Measurements from ENCODE around the gene BLTP3A.
A peak's percentile ranks its signal among the peaks of the same experiment; 100 is the strongest.
"Not testable (repeated sequence)": the region's sequence is repeated elsewhere in the genome, so short reads cannot be mapped to it uniquely, and the experiment has no call there.

Gene BLTP3A, protein sequence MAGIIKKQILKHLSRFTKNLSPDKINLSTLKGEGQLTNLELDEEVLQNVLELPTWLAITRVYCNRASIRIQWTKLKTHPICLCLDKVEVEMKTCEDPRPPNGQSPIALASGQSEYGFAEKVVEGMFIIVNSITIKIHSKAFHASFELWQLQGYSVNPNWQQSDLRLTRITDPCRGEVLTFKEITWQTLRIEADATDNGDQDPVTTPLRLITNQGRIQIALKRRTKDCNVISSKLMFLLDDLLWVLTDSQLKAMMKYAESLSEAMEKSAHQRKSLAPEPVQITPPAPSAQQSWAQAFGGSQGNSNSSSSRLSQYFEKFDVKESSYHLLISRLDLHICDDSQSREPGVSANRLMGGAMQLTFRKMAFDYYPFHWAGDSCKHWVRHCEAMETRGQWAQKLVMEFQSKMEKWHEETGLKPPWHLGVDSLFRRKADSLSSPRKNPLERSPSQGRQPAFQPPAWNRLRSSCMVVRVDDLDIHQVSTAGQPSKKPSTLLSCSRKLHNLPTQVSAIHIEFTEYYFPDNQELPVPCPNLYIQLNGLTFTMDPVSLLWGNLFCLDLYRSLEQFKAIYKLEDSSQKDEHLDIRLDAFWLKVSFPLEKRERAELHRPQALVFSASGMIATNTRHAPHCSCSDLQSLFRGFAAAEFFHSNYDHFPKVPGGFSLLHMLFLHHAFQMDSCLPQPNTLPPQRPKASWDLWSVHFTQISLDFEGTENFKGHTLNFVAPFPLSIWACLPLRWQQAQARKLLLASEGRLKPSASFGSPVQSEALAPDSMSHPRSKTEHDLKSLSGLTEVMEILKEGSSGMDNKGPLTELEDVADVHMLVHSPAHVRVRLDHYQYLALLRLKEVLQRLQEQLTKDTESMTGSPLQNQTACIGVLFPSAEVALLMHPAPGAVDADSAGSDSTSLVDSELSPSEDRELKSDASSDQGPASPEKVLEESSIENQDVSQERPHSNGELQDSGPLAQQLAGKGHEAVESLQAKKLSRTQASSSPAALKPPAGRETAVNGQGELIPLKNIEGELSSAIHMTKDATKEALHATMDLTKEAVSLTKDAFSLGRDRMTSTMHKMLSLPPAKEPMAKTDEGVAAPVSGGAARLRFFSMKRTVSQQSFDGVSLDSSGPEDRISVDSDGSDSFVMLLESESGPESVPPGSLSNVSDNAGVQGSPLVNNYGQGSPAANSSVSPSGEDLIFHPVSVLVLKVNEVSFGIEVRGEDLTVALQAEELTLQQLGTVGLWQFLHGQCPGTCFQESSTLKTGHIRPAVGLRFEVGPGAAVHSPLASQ (N-terminal part only)

DNA sequence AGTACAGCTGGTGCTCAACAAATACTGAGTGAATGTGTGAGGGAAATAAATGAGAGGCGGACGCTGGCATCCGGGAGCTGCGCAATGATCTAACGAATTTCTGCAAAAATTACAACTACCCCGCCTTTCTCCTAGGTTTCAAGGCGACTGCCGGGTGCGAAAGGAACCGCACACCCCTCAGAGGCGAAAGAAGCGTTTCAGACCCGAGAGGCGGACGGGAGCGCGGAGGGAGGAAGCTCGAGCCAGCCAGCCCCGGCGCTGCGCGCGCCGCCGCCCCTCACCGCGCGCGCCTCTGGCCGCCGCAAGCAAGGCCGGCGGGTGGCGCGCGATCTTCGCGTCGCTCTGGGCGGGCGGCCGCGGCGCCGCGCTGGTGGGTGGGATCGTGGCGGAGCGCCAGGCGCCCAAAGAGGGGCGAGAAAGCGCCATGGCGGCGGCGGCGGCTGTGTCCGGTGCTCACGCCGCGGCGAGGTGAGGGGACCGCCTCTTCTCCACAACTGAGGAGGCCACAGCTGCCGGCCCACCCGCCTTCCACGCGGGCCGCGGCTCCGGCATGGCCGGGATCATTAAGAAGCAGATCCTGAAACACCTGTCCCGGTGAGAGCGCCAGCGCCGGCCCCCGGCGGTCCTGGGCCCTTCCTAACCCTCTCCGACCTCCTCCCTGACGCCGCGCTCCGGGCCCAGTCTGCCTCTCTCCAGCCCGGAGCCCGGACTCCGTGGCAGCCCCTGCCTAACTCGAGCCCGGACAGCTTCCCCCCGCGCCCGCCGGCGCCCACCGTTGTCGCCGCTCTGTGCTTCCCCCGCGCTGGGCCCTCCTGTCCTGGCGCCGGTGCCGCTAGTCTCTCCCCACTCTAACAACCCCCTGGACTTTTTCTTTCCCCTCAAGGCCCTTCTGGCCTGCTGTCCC, at the start of gene BLTP3A:
Gene BLTP3A, plus strand, starts transcription at position 383 of the 904 bp plus-strand sequence. Its CDS starts 168 bp downstream, at position 551.
- Mint-ChIP-seq H3K27ac (peak within 1 kb of the TSS; percentile 98), H3K9me3 (no peaks in the 10 kb centered on the region), H3K27me3 (no peaks in the 10 kb centered on the region), H3K36me3 (no peaks in the 10 kb centered on the region), H3K4me3 (peak within 1 kb of the TSS; percentile 99), H3K4me1 (peaks cover 26% of the 10 kb centered on the region)

DNA sequence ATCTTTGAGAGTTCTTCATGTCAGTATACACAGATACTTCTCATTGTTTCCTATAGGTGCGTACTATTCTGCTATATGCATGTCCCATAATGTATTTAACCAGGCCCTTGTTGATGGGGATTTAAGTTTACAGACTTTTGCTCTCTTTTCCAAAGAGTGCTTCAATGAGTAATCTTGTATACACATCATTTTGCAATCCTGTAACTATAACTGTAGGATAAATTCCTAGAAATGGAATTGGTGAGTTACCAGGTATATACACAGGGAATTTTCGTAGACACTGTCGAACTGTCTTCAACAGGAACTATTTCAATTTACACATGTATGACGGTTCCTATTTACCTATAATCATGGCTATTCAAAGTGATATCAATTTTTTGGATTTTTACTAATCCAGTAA, 49.8 kb upstream of the BLTP3A start:
- no peaks in the 10 kb centered on the region for H3K27me3 Mint-ChIP-seq

DNA sequence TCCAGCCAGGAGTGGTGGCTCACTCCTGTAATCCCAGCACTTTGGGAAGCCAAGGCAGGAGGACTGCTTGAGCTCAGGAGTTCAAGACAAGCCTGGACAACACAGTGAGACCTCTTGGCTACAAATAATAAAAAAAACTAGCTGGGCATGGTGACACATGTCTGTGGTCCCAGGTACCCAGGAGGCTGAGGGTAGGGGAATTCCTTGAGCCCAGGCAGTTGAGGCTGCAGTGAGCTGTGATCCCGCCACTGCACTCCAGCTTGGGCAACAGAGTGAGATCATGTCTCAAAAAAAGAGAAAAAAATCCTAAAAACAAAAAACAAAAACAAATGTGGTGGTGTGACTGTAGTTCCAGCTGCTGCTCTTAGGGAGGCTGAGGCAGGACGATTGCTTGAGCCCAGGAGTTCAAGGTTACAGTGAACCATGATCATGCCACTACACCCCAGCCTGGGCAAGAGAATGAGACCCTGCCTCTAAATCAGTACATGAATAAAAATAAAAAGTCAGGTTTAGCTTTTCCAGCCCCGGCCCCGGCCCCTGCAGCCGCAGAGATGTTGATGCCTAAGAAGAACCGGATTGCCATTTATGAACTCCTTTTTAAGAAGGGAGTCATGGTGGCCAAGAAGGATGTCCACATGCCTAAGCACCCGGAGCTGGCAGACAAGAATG, 48.1 kb upstream of the BLTP3A start:
- no peaks in the 10 kb centered on the region for H3K4me1 Mint-ChIP-seq
- H3K36me3 Mint-ChIP-seq = no peaks in the 10 kb centered on the region
- H3K27me3 Mint-ChIP-seq = no peaks in the 10 kb centered on the region
- no peak overlapping the region for H3K4me3 Mint-ChIP-seq
- no peaks in the 10 kb centered on the region for H3K9me3 Mint-ChIP-seq
- H3K27ac Mint-ChIP-seq = no peak overlapping the region

More for the DNA sequence above, 49.8 kb upstream of the BLTP3A start:
- H3K9me3 Mint-ChIP-seq = no peaks in the 10 kb centered on the region
- no peaks in the 10 kb centered on the region for H3K4me1 Mint-ChIP-seq
- no peaks in the 10 kb centered on the region for H3K36me3 Mint-ChIP-seq
- H3K4me3 Mint-ChIP-seq = no peak overlapping the region
- no peak overlapping the region for H3K27ac Mint-ChIP-seq

DNA sequence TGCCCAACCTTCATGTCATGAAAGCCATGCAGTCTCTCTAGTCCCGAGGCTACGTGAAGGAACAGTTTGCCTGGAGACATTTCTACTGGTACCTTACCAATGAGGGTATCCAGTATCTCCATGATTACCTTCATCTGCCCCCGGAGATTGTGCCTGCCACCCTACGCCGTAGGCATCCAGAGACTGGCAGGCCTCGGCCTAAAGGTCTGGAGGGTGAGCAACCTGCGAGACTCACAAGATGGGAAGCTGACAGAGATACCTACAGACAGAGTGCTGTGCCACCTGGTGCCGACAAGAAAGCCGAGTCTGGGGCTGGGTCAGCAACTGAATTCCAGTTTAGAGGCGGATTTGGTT, 47.6 kb upstream of the BLTP3A start:
- H3K4me1 Mint-ChIP-seq, H3K4me3 Mint-ChIP-seq, H3K36me3 Mint-ChIP-seq, H3K27ac Mint-ChIP-seq, H3K9me3 Mint-ChIP-seq, H3K27me3 Mint-ChIP-seq: not testable (repeated sequence)

DNA sequence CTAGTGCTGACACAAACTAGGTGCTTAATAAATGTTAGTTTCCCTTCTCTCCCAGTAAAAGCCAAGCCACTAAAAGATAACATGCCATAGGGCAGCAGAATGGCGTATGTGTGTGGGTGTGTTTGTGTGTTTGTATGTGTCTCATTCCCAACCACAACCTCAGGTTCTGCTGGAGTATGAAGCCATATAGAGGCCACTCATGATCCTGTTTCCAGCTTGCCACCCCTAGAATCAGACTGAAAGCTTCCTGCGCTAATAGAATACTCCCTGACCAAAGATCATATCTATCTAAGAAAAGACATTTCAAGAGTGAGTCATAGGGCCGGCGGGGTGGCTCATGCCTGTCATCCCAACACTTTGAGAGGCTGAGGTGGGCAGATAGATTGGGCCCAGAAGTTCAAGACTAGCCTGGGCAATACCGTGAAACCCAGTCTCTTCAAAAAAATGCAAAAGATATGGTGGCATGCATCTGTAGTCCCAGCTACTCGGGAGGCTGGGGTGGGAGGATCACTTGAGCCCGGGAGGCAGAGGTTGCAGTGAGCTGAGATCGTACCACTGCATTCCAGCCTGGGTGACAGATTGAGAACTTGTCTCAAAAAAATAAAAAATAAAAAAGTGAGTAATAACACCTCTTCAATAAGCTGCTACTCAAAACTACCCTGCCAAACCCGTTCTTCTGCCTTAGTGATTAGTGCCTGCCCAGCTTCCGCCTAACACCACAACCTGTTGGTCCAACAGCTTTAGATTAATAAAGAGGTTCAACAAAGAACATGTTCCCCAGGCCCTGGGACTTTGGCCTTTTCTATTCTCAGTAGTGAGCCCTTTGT, 46.4 kb upstream of the BLTP3A start:
- Mint-ChIP-seq H3K4me3 (no peak overlapping the region), H3K27ac (no peak overlapping the region), H3K4me1 (no peaks in the 10 kb centered on the region), H3K27me3 (no peaks in the 10 kb centered on the region), H3K9me3 (no peaks in the 10 kb centered on the region), H3K36me3 (no peaks in the 10 kb centered on the region)

DNA sequence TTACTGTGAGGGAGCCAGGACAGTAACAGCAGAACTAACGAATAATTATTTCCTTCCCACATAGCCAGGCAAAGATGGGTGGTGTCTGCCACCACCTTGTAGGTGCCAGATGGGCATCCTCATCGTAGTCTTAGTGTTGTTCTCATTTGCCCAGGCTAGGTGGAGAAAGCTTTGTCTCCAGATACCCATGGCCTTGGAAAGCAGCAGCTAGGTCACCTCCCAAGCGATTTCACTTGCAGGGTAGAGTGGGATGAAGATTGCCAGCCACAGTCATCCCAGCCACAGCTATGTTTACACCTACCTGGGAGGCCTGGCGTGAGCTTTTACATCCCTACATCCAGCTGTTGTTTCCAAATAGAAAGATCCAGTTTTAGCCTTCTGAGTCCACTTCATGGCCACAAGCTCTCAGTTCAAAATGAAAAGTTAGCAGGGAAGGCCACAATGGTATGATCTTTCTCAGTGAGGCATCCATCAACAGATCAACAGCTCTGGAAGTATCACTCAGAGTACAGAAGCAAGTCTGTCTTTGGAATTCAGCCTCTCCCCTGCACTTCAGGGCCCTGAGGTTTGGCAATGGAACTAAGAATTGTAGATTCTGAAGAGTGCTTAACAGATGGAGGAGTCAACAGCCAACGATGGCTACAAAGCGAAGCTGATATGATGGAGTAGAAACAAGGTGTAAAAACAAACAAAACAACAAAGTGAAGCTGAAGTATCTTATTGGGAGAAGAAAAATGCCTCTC, 45.6 kb upstream of the BLTP3A start:
- Mint-ChIP-seq H3K4me3 (no peak overlapping the region), H3K27me3 (no peaks in the 10 kb centered on the region), H3K36me3 (no peaks in the 10 kb centered on the region), H3K27ac (no peak overlapping the region), H3K4me1 (no peaks in the 10 kb centered on the region), H3K9me3 (no peaks in the 10 kb centered on the region)

DNA sequence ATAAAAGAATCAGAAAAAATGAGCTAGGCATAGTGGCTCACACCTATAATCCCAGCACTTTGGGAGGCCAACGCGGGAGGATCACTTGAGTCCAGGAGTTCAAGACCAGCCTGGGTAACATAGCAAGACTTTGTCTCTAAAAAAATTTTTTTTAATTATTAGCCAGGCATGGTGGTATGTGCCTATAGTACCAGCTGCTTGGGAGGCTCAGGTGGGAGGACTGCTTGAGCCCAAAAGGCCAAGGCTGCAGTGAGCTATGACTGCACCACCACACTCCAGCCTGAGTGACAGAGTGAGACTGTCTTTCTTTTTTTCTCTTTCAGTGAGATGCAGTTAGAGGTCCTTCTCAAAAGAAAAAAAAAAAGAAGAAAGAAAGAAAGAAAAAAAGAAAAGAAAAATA, 43.1 kb upstream of the BLTP3A start:
- Mint-ChIP-seq H3K4me1 (no peaks in the 10 kb centered on the region), H3K9me3 (no peaks in the 10 kb centered on the region), H3K4me3 (no peak overlapping the region), H3K27me3 (no peaks in the 10 kb centered on the region), H3K27ac (no peak overlapping the region), H3K36me3 (no peaks in the 10 kb centered on the region)

DNA sequence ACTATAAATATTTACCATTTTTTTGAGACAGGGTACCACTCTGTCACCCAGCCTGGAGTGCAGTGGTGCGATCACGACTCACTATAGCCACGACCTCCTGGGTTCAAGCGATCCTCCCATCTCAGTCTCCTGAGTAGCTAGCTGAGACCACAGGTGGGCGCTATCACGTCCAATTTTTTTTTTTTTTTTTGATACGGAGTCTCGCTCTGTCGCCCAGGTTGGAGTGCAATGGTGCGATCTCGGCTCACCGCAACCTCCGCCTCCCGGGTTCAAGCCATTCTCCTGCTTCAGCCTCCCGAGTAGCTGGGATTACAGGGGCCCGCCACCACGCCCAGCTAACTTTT, 35.4 kb upstream of the BLTP3A start:
- peaks cover 12% of the 10 kb centered on the region for H3K4me1 Mint-ChIP-seq
- not testable (repeated sequence) for H3K9me3 Mint-ChIP-seq, H3K27me3 Mint-ChIP-seq, H3K36me3 Mint-ChIP-seq, H3K4me3 Mint-ChIP-seq, H3K27ac Mint-ChIP-seq

DNA sequence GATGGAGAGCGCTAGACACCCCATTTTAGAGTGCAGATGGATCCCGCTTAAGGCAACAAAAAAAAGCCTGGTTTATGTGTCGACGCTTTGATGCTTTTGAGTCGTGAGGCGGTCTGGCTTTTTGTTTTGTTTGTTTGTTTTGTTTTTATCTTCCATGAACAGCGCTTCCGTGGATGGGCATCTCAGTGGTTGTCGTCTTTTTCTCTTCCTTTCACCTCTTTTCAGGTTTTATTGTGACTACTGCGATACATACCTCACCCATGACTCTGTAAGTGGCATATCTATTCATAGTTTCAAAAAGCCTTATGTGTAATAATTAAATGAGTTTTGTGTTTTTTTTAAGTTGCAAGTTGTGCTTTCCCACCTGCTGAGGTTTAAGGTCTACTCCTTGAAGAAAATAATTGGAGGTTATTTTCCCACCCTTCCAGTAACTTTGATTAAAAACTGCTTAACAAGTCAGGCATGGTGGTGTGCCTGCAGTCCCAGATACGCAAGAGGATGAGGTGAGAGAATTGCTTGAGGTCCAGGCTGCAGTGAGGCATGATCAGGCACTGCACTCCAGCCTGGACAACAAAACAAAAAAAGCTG, 34.1 kb upstream of the BLTP3A start:
- Mint-ChIP-seq H3K4me1 (peaks cover 21% of the 10 kb centered on the region), H3K9me3 (no peaks in the 10 kb centered on the region), H3K4me3 (no peak overlapping the region), H3K27me3 (no peaks in the 10 kb centered on the region), H3K36me3 (peaks cover 4% of the 10 kb centered on the region), H3K27ac (no peak overlapping the region)

DNA sequence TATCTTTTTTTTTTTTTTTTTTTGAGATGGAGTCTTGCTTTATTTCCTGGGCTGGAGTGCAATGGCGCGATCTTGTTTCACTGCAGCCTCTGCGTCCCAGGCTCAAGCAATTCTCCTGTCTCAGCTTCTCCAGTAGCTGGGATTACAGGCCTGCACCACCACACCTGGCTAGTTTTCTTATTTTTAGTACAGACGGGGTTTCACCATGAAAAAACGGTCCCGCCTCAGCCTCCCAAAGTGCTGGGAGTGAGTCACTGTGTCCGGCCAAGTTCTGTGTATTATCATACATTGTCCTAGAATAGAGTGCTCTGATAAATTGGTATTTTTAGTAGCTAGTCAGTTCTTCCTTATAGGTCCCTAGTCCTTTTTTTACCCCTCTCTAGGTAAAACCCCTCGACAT, 31.8 kb upstream of the BLTP3A start:
- H3K36me3 Mint-ChIP-seq = peaks cover 6% of the 10 kb centered on the region
- H3K4me1 Mint-ChIP-seq = peaks cover 21% of the 10 kb centered on the region
- H3K27me3 Mint-ChIP-seq = no peaks in the 10 kb centered on the region
- H3K9me3 Mint-ChIP-seq = no peaks in the 10 kb centered on the region
- no peak overlapping the region for H3K4me3 Mint-ChIP-seq
- H3K27ac Mint-ChIP-seq = no peak overlapping the region

DNA sequence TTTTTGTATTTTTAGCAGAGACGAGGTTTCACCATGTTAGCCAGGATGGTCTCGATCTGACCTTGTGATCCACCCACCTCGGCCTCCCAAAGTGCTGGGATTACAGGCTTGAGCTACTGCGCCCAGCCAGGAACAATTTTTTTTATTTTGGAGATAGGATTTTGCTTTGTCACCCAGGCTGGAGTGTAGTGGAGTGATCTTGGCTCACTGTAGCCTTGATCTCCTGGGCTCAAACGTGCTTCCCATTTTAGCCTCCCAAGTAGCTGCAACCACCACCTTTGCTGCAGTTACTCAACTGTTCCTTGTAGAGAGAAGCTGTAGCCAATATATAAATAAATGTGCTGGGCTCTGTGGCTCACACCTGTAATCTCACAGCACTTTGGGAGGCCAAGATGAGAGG, 30.2 kb upstream of the BLTP3A start:
- H3K27me3 Mint-ChIP-seq, H3K36me3 Mint-ChIP-seq, H3K9me3 Mint-ChIP-seq, H3K4me3 Mint-ChIP-seq, H3K27ac Mint-ChIP-seq: not testable (repeated sequence)
- peaks cover 17% of the 10 kb centered on the region for H3K4me1 Mint-ChIP-seq

DNA sequence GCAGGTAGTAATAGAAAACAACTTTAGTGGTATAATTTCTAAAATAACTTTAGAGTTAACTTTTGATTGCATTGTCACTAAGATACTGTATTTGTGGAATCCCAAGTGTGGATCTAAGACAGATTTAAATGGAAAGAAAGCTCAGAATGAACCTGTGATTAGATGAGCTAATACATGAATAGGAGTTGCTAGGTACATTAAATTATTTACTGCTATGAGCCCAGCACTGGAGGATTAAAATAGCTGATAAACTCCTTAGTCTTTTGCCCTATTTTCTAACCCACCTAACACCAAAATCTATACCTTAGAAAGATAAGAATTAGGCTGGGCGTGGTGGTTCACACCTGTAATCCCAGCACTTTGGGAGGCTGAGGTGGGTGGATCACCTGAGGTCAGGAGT, 23.7 kb upstream of the BLTP3A start:
- no peaks in the 10 kb centered on the region for H3K9me3 Mint-ChIP-seq
- H3K27me3 Mint-ChIP-seq = no peaks in the 10 kb centered on the region
- no peak overlapping the region for H3K27ac Mint-ChIP-seq
- peaks cover 15% of the 10 kb centered on the region for H3K36me3 Mint-ChIP-seq
- H3K4me3 Mint-ChIP-seq = no peak overlapping the region
- H3K4me1 Mint-ChIP-seq = peaks cover 21% of the 10 kb centered on the region

DNA sequence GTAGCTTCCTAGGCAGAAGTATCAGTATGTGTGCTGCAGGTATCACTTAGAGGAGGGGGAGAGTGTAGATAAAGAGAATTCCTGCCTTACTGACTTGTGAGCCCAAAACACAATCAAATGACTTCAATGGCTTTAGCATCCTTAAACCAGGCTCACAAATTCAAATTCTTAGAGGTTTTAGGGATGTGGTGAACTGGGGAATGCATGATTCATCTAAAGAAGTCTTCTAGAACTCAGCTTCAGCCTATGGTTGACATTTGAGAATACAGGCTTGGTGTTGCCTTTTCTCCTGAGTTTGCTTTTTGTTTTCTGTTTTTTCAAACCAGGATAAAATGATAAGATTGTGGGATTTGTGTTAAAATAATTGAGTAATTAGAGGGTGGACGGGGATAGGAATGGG, 20.2 kb upstream of the BLTP3A start:
- H3K36me3 Mint-ChIP-seq = peaks cover 16% of the 10 kb centered on the region
- no peak overlapping the region for H3K4me3 Mint-ChIP-seq
- H3K27ac Mint-ChIP-seq = no peak overlapping the region
- no peaks in the 10 kb centered on the region for H3K27me3 Mint-ChIP-seq
- H3K9me3 Mint-ChIP-seq = no peaks in the 10 kb centered on the region
- peaks cover 20% of the 10 kb centered on the region for H3K4me1 Mint-ChIP-seq
